ENCODE results near the gene MED13.

DNA sequence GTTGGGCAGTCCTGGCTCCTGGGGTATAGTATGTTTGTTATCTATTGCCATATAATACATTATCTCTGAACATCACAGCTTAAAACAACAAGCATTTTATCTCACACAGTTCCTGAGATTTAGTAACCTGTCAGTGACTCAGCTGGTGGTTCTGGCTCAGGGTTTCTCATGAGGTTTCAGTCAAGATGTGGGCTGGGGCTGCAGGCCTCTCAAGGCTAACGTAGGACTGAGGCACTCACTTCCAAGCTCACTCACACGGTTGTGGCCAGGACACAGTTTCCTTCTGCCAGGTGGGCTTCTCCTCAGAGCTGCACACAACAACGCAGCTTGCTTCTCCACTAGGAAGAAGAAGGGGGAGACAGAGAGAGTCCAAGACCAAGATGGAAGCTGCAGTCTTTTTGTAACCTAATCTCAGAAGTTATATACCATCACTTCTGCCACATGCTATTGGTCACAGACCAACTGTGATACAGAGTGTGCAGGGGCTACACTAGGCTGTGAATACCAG, 10.3 kb upstream of the MED13 start:
- TF ChIP-seq, protein P1, sequence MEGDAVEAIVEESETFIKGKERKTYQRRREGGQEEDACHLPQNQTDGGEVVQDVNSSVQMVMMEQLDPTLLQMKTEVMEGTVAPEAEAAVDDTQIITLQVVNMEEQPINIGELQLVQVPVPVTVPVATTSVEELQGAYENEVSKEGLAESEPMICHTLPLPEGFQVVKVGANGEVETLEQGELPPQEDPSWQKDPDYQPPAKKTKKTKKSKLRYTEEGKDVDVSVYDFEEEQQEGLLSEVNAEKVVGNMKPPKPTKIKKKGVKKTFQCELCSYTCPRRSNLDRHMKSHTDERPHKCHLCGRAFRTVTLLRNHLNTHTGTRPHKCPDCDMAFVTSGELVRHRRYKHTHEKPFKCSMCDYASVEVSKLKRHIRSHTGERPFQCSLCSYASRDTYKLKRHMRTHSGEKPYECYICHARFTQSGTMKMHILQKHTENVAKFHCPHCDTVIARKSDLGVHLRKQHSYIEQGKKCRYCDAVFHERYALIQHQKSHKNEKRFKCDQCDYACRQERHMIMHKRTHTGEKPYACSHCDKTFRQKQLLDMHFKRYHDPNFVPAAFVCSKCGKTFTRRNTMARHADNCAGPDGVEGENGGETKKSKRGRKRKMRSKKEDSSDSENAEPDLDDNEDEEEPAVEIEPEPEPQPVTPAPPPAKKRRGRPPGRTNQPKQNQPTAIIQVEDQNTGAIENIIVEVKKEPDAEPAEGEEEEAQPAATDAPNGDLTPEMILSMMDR (IDR thresholded peaks at IDR 0.05): no peak
- no peak for TF ChIP-seq POLR2AphosphoS5 (IDR thresholded peaks at IDR 0.05)

All from sigmoid colon (tissue), 4 donors.